NCI-H1092 treated with DMSO at 0.1 percent for 48 hours (cell line): Measurements from ENCODE around the gene ALOX15B.
"Not testable (repeated sequence)": the region's sequence is repeated elsewhere in the genome, so short reads cannot be mapped to it uniquely, and the experiment has no call there.

Source experiments
- DNase-seq: peaks from one replicate; lab custom pipeline; 2025; lab: John Stamatoyannopoulos, UW

The ALOX15B gene

GRCh38 chr17:8062807-8063483 lies 24.1 kb downstream of the ALOX15B start:
- no peak for DNase-seq

- no peak for DNase-seq
Measured at GRCh38 chr17:8063761-8064534, 25.1 kb downstream of the ALOX15B start.

- DNase-seq = no peak
Measured at GRCh38 chr17:8064561-8065019, 25.7 kb downstream of the ALOX15B start.

GRCh38 chr17:8066841-8067775 lies 28.2 kb downstream of the ALOX15B start:
- DNase-seq = no peak

- DNase-seq = no peak
Measured at GRCh38 chr17:8067806-8068205, 28.9 kb downstream of the ALOX15B start.

- DNase-seq = no peak
Measured at GRCh38 chr17:8068736-8069586, 30.1 kb downstream of the ALOX15B start.

GRCh38 chr17:8069587-8069860 lies 30.7 kb downstream of the ALOX15B start:
- no peak for DNase-seq

GRCh38 chr17:8071496-8071895 lies 32.6 kb downstream of the ALOX15B start:
- DNase-seq = no peak

- no peak for DNase-seq
Measured at GRCh38 chr17:8072341-8072728, 33.5 kb downstream of the ALOX15B start.

GRCh38 chr17:8072729-8073461 lies 34.0 kb downstream of the ALOX15B start:
- no peak for DNase-seq

- DNase-seq = peak; percentile 4
Measured at GRCh38 chr17:8073627-8074484, 35.0 kb downstream of the ALOX15B start.

GRCh38 chr17:8074554-8074953 lies 35.7 kb downstream of the ALOX15B start:
- DNase-seq = no peak

- DNase-seq = no peak
Measured at GRCh38 chr17:8075081-8075480, 36.2 kb downstream of the ALOX15B start.

GRCh38 chr17:8075574-8076342 lies 36.9 kb downstream of the ALOX15B start:
- DNase-seq = no peak

GRCh38 chr17:8076502-8077266 lies 37.8 kb downstream of the ALOX15B start:
- no peak for DNase-seq

GRCh38 chr17:8077939-8078338 lies 39.1 kb downstream of the ALOX15B start:
- DNase-seq = not testable (repeated sequence)

GRCh38 chr17:8079291-8080207 lies 40.7 kb downstream of the ALOX15B start:
- DNase-seq = peak; percentile 55
